Endodermal cell (in vitro differentiated cells): Measurements from ENCODE around the gene SUMO3. TPM values are rescaled to one million over a fixed set of nuclear protein-coding genes. Genes with fewer than 3 reads are reported as not detected.

Experiments
- DNase-seq: peaks from one replicate; pipeline ENCODE4 v3.0.0-alpha.2; 2017
- H3K27ac ChIP-seq: 2 replicates; pipeline ENCODE4 v1.5.1; 2013; ENCODE audit warnings: mild to moderate bottlenecking, low read depth, low read length, moderate library complexity
- H3K27me3 ChIP-seq: 2 replicates; pipeline ENCODE4 v1.6.1; 2013; ENCODE audit warnings: mild to moderate bottlenecking, low read length, moderate library complexity; ENCODE audit not compliant: insufficient read depth, control insufficient read depth, poor library complexity, severe bottlenecking
- H3K36me3 ChIP-seq: 2 replicates; pipeline ENCODE4 v1.7.0; 2013; ENCODE audit warnings: mild to moderate bottlenecking, low read length, moderate library complexity; ENCODE audit not compliant: control insufficient read depth, insufficient read depth
- H3K4me1 ChIP-seq: one replicate; pipeline ENCODE4 v1.7.0; 2013; ENCODE audit warnings: low read length; ENCODE audit not compliant: control insufficient read depth, insufficient read depth
- H3K4me3 ChIP-seq: 2 replicates; pipeline ENCODE4 v1.5.1; 2013; ENCODE audit warnings: mild to moderate bottlenecking, low read length, moderate library complexity
- H3K9ac ChIP-seq: 2 replicates; pipeline ENCODE4 v1.6.1; 2013; ENCODE audit warnings: mild to moderate bottlenecking, low read length, moderate library complexity; ENCODE audit not compliant: poor library complexity, severe bottlenecking; ENCODE audit errors: extremely low read depth
- H3K9me3 ChIP-seq: 2 replicates; pipeline ENCODE4 v1.6.1; 2013; ENCODE audit warnings: mild to moderate bottlenecking, low read length, moderate library complexity; ENCODE audit not compliant: control insufficient read depth
- H3K27ac Mint-ChIP-seq: 2 replicates; pipeline ENCODE4 v1.8.0; 2020; ENCODE audit warnings: mixed read lengths
- H3K27me3 Mint-ChIP-seq: 2 replicates; pipeline ENCODE4 v1.8.0; 2021; ENCODE audit warnings: mild to moderate bottlenecking, mixed read lengths; ENCODE audit not compliant: insufficient read depth
- H3K36me3 Mint-ChIP-seq: 2 replicates; pipeline ENCODE4 v1.8.0; 2020; ENCODE audit warnings: low read depth, mixed read lengths
- H3K4me1 Mint-ChIP-seq: 2 replicates; pipeline ENCODE4 v1.8.0; 2020; ENCODE audit warnings: mixed read lengths
- H3K4me3 Mint-ChIP-seq: 2 replicates; pipeline ENCODE4 v1.8.0; 2020; ENCODE audit warnings: mild to moderate bottlenecking, moderate library complexity, mixed read lengths
- H3K9me3 Mint-ChIP-seq: 2 replicates; pipeline ENCODE4 v1.8.0; 2020; ENCODE audit warnings: mild to moderate bottlenecking, mixed read lengths
- WGBS, 2 experiments: methylation state at CpG; one replicate each; pipeline versions ENCODE4 v1.1.5 to v1.1.7; 2013; ENCODE audit warnings: missing lambda C conversion rate in 2 of 2, mixed read lengths in 1 of 2; ENCODE audit not compliant: insufficient coverage in 1 of 2, insufficient read length in 1 of 2; 5-methylcytosine and 5-hydroxymethylcytosine counted together
- total RNA-seq, 2 donors: library from RNA; stranded (reverse); fragmentation: NEBNext Ultra II Directional in 1 of 2; extraction: Animal tissue kit (Norgen Biotek cat#: 25700) in 1 of 2; gene quantifications; 2 replicates in 1 of 2; 3 replicates in 1 of 2; pipeline ENCODE4 v1.2.1, GENCODE V29; 2021
- TF ChIP-seq, protein P1 (sequence below): fragments of 200-600 bp; sonication (generic); conservative IDR thresholded peaks from 2 replicates; pipeline ENCODE4 v1.5.0; 2021; ENCODE audit warnings: antibody characterized with exemption, mild to moderate bottlenecking

The SUMO3 gene
- total RNA-seq, 2 donors from 2014 or later, result 79.5 to 96.4 TPM

DNA sequence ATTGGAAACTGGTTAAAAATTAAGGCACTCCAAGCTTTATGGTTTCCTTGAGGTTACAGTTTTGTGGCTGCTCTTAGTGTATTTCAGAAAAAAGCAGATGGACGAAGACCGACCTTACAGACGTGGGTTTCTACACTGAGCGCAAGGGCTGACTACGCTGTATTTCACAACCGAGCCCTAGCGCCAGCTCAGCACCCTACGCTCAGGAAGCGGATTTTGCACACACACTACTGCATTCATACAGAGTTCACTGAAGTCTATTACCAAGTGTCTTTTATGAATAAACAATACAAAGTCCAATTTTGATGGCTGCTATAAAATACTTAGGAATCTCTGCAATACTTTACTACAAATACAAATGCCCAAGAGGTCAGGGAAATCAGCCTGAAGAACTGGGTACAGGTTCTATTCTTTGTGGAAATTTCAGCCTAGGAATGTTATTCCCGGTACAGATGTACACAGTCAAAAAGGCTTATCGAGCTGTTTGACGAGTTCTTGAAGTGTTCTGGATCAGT, 31.8 kb upstream of the SUMO3 start:
- Histone ChIP-seq H3K27ac (no peak overlapping the region), H3K9me3 (no peaks in the 10 kb centered on the region), H3K4me1 (no peaks in the 10 kb centered on the region), H3K36me3 (peaks cover 48% of the 10 kb centered on the region), H3K27me3 (no peaks in the 10 kb centered on the region), H3K9ac (no peak overlapping the region), H3K4me3 (no peak overlapping the region)
- no peak overlapping the region for H3K27ac Mint-ChIP-seq
- TF ChIP-seq, protein P1, sequence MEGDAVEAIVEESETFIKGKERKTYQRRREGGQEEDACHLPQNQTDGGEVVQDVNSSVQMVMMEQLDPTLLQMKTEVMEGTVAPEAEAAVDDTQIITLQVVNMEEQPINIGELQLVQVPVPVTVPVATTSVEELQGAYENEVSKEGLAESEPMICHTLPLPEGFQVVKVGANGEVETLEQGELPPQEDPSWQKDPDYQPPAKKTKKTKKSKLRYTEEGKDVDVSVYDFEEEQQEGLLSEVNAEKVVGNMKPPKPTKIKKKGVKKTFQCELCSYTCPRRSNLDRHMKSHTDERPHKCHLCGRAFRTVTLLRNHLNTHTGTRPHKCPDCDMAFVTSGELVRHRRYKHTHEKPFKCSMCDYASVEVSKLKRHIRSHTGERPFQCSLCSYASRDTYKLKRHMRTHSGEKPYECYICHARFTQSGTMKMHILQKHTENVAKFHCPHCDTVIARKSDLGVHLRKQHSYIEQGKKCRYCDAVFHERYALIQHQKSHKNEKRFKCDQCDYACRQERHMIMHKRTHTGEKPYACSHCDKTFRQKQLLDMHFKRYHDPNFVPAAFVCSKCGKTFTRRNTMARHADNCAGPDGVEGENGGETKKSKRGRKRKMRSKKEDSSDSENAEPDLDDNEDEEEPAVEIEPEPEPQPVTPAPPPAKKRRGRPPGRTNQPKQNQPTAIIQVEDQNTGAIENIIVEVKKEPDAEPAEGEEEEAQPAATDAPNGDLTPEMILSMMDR, result no peak
- DNase-seq, result no peak
- WGBS, 2 experiments, result 92 to 95% methylated on average over 12 of the region's 12 CpGs
- no peaks in the 10 kb centered on the region for H3K9me3 Mint-ChIP-seq
- no peak overlapping the region for H3K4me3 Mint-ChIP-seq
- H3K36me3 Mint-ChIP-seq, result peaks cover 55% of the 10 kb centered on the region
- no peaks in the 10 kb centered on the region for H3K27me3 Mint-ChIP-seq
- peaks cover 6% of the 10 kb centered on the region for H3K4me1 Mint-ChIP-seq

DNA sequence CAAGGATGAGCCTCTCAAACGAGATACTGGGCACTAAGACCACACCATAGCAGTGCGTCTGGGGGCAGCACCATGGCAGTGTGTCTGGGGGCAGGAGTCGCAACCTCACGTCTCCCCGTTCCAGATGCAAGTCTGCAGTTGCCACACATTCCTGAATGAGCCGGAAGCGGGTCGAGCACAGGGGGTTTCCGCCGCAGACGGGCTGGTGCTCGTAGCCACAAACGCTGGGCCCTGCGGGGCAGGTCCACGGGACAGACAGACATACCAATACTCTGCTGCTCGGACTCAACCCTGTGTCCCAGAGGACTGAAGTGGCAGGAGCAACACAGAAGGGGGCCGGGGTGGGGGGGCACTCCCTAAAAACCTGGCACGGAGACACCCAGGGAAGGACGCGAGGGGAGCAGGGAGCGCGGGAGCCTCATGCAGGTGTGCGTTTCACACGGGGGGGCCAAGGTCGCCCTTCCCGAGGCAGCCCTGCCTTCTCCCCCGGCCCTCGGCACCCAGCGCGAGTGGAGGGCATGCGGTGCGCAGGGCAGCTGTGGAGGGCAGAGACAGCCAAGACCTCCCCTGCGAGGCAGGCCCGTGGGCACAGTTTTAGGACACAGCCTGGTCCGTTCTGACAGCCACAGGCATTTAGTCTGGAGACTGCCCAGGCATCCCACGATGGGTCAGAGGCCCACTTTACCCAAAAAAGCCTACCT, 31.1 kb upstream of the SUMO3 start:
- no peak overlapping the region for H3K4me3 ChIP-seq
- peaks cover 48% of the 10 kb centered on the region for H3K36me3 Mint-ChIP-seq
- no peak overlapping the region for H3K4me3 Mint-ChIP-seq
- H3K9me3 ChIP-seq, result no peaks in the 10 kb centered on the region
- H3K27ac ChIP-seq, result no peak overlapping the region
- no peak for DNase-seq
- no peak overlapping the region for H3K9ac ChIP-seq
- no peaks in the 10 kb centered on the region for H3K27me3 Mint-ChIP-seq
- H3K36me3 ChIP-seq, result peaks cover 41% of the 10 kb centered on the region
- 96 to 98% methylated on average over 33 to 36 of the region's 36 CpGs for WGBS, 2 experiments
- peaks cover 11% of the 10 kb centered on the region for H3K4me1 Mint-ChIP-seq
- no peaks in the 10 kb centered on the region for H3K4me1 ChIP-seq
- H3K27me3 ChIP-seq, result no peaks in the 10 kb centered on the region
- TF ChIP-seq, protein P1, result no peak
- no peak overlapping the region for H3K27ac Mint-ChIP-seq
- no peaks in the 10 kb centered on the region for H3K9me3 Mint-ChIP-seq

DNA sequence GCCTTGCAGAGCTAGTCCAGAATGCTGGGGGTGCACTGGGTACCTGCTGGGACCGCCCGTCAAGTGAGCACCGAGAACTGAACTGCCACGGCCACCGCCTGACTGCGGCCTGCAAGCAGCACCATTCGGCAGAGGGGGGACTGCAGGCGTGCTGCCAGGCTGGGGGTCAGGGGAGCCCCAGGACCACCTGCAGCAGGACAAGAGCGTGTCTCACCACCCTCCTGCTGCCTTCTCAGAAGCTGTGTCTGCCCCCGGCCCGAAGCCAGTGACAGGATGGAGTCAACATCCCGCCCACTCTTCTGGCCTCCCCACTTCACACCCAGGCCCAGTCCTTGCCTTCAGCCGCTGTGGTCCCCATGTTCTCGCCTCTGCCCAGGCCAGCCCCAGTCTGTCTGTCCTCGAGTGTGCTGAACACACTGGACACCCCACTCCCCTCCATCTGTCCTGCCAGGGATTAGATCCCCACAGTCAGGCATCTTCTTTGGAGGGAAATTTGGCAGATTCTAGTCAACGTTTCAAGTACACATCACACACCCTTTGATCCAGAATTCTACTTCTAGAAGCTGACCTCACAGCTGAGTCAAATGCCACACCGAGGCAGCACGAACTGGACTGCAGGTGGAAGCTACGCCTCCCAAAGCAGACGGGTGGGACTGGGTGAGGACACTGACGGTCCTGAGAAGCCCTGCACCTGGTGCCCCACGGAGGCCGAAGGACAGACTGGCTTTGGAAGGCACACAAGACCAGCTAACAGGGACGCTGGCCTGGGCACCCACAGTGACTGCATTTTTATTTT, 29.6 kb upstream of the SUMO3 start:
- Histone ChIP-seq H3K27ac (no peak overlapping the region), H3K9me3 (no peaks in the 10 kb centered on the region), H3K4me1 (no peaks in the 10 kb centered on the region), H3K36me3 (peaks cover 34% of the 10 kb centered on the region), H3K4me3 (no peak overlapping the region), H3K9ac (no peak overlapping the region), H3K27me3 (no peaks in the 10 kb centered on the region)
- Mint-ChIP-seq H3K4me1 (peaks cover 11% of the 10 kb centered on the region), H3K4me3 (no peak overlapping the region), H3K9me3 (no peaks in the 10 kb centered on the region), H3K27me3 (no peaks in the 10 kb centered on the region), H3K27ac (no peak overlapping the region), H3K36me3 (peaks cover 36% of the 10 kb centered on the region)
- TF ChIP-seq, protein P1, result no peak
- 92 to 94% methylated on average over 21 to 24 of the region's 24 CpGs for WGBS, 2 experiments
- DNase-seq, result no peak
